H1 (cell line): Measurements from ENCODE around the gene MT1B. TPM values are rescaled to one million over a fixed set of nuclear protein-coding genes. Genes with fewer than 3 reads are reported as not detected.
A peak's percentile ranks its signal among the peaks of the same experiment; 100 is the strongest.

Source experiments
- CTCF ChIA-PET: fragments of 300-600 bp; sonication (Branson Sonifier 250); formaldehyde crosslinking; loops from one replicate; lab custom pipeline; 2021; ENCODE audit not compliant: partially characterized antibody; lab: Charles Lee
- POLR2A ChIA-PET: fragments of 300-600 bp; sonication (Branson Sonifier 250); formaldehyde crosslinking; loops from one replicate; lab custom pipeline; 2021; ENCODE audit warnings: inconsistent platforms; ENCODE audit not compliant: partially characterized antibody; lab: Charles Lee
- DNase-seq, 2 experiments: peaks; one replicate each; pipeline versions ENCODE4 v3.0.0 to v3.0.0-alpha.2; 2010 to 2022; ENCODE audit warnings: low spot score in 2 of 2, low read depth in 1 of 2, mixed read lengths in 1 of 2
- FAIRE-seq: peaks from 2 replicates; lab custom pipeline; 2011; peaks lifted over from hg19 to GRCh38; lab: Jason Lieb, UNC
- H2AFZ ChIP-seq: 2 replicates; pipeline ENCODE4 v1.8.1; 2012; ENCODE audit warnings: low read length, inconsistent platforms
- H2AK5ac ChIP-seq: 2 replicates; pipeline ENCODE4 v1.6.1; 2013; ENCODE audit warnings: low read depth, low read length
- H2BK120ac ChIP-seq: replicated peaks from 2 replicates; pipeline ENCODE3; 2013; ENCODE audit warnings: low read depth, low read length, inconsistent platforms
- H2BK12ac ChIP-seq: 2 replicates; pipeline ENCODE4 v1.6.1; 2013; ENCODE audit warnings: low read depth, low read length
- H2BK15ac ChIP-seq: 2 replicates; pipeline ENCODE4 v1.6.1; 2013; ENCODE audit warnings: low read length
- H2BK20ac ChIP-seq: 2 replicates; pipeline ENCODE4 v1.6.1; 2013; ENCODE audit warnings: low read length
- H2BK5ac ChIP-seq: 2 replicates; pipeline ENCODE4 v1.6.1; 2013; ENCODE audit warnings: low read depth, low read length
- H3K14ac ChIP-seq: 2 replicates; pipeline ENCODE4 v1.6.1; 2013; ENCODE audit warnings: inconsistent platforms; ENCODE audit not compliant: insufficient read length
- H3K18ac ChIP-seq: 2 replicates; pipeline ENCODE4 v1.6.1; 2013; ENCODE audit warnings: low read length; ENCODE audit errors: extremely low read depth
- H3K23ac ChIP-seq: 2 replicates; pipeline ENCODE4 v1.6.1; 2013; ENCODE audit warnings: inconsistent platforms; ENCODE audit not compliant: insufficient read length
- H3K23me2 ChIP-seq: 2 replicates; pipeline ENCODE4 v1.6.1; 2013; ENCODE audit warnings: low read depth, low read length
- H3K27ac ChIP-seq: 2 replicates; pipeline ENCODE4 v1.6.1; 2011; ENCODE audit warnings: low read depth, low read length, inconsistent platforms
- H3K27me3 ChIP-seq, 4 experiments: replicated peaks in 1 of 4; 1 replicate in 1 of 4; 2 replicates in 3 of 4; pipeline versions ENCODE4 v1.6.1 to v1.8.1; 2011 to 2013; ENCODE audit warnings: low read length in 3 of 4, mild to moderate bottlenecking in 3 of 4, inconsistent platforms in 2 of 4, mixed read lengths in 2 of 4, moderate library complexity in 1 of 4; ENCODE audit not compliant: control insufficient read depth in 3 of 4, insufficient read depth in 3 of 4; ENCODE audit errors: extremely low read depth in 1 of 4
- H3K36me3 ChIP-seq, 4 experiments: 2 replicates each; pipeline versions ENCODE4 v1.6.1 to v1.8.1; 2011 to 2013; ENCODE audit warnings: mild to moderate bottlenecking in 4 of 4, low read length in 3 of 4, moderate library complexity in 2 of 4, control low read depth in 1 of 4, inconsistent platforms in 1 of 4; ENCODE audit not compliant: insufficient read depth in 4 of 4, control insufficient read depth in 2 of 4
- H3K4ac ChIP-seq: replicated peaks from 2 replicates; pipeline ENCODE3; 2013; ENCODE audit warnings: low read length, low read depth, mixed read lengths, inconsistent platforms; ENCODE audit not compliant: insufficient read length
- H3K4me1 ChIP-seq, 4 experiments: replicated peaks in 1 of 4; 1 replicate in 1 of 4; 2 replicates in 3 of 4; pipeline versions ENCODE4 v1.6.1 to v1.8.1; 2011 to 2013; ENCODE audit warnings: low read length in 3 of 4, inconsistent platforms in 2 of 4, mixed read lengths in 1 of 4; ENCODE audit not compliant: insufficient read depth in 4 of 4, control insufficient read depth in 3 of 4
- H3K4me2 ChIP-seq, 2 experiments: 2 replicates each; pipeline versions ENCODE4 v1.6.1 to v1.8.1; 2011 to 2013; ENCODE audit warnings: low read depth in 2 of 2, low read length in 2 of 2, control low read depth in 1 of 2, inconsistent platforms in 1 of 2, mild to moderate bottlenecking in 1 of 2; ENCODE audit not compliant: insufficient read depth in 1 of 2
- H3K4me3 ChIP-seq, 4 experiments: fragments of 200-600, 300-600 bp in 1 of 4; sonication (generic), shearing (Covaris generic), sonication (Bioruptor Twin) in 1 of 4; 2 replicates each; pipeline versions ENCODE4 v1.5.1 to v1.8.1; 2011 to 2016; ENCODE audit warnings: low read length in 4 of 4, low read depth in 3 of 4, control low read depth in 2 of 4, inconsistent platforms in 2 of 4, mild to moderate bottlenecking in 2 of 4, mixed read lengths in 1 of 4, moderate library complexity in 1 of 4; ENCODE audit not compliant: insufficient read depth in 2 of 4; ENCODE audit errors: extremely low read depth in 1 of 4
- H3K56ac ChIP-seq: replicated peaks from 2 replicates; pipeline ENCODE3; 2013; ENCODE audit warnings: low read depth, mild to moderate bottlenecking, mixed read lengths, low read length, inconsistent platforms; ENCODE audit not compliant: insufficient read length
- H3K79me1 ChIP-seq: 2 replicates; pipeline ENCODE4 v1.6.1; 2013; ENCODE audit warnings: low read depth, low read length, control low read depth
- H3K79me2 ChIP-seq, 2 experiments: 2 replicates each; pipeline versions ENCODE4 v1.6.1 to v1.8.1; 2012 to 2013; ENCODE audit warnings: low read length in 2 of 2, mild to moderate bottlenecking in 2 of 2, inconsistent platforms in 1 of 2; ENCODE audit not compliant: insufficient read depth in 2 of 2, control insufficient read depth in 1 of 2
- H3K9ac ChIP-seq, 4 experiments: replicated peaks in 1 of 4; 1 replicate in 1 of 4; 2 replicates in 3 of 4; pipeline versions ENCODE4 v1.6.1 to v1.8.1; 2011 to 2013; ENCODE audit warnings: low read depth in 3 of 4, low read length in 3 of 4, control low read depth in 2 of 4, mild to moderate bottlenecking in 2 of 4, moderate library complexity in 2 of 4, inconsistent platforms in 1 of 4; ENCODE audit errors: extremely low read depth in 1 of 4
- H3K9me3 ChIP-seq, 2 experiments: 2 replicates each; pipeline versions ENCODE4 v1.6.1 to v1.8.1; 2012 to 2013; ENCODE audit warnings: mild to moderate bottlenecking in 2 of 2, moderate library complexity in 2 of 2, control low read depth in 1 of 2, inconsistent platforms in 1 of 2, low read depth in 1 of 2, low read length in 1 of 2, mixed read lengths in 1 of 2; ENCODE audit not compliant: insufficient read depth in 2 of 2
- H4K20me1 ChIP-seq, 2 experiments: replicated peaks in 1 of 2; 2 replicates each; pipeline versions ENCODE3 to v1.8.1; 2011 to 2013; ENCODE audit warnings: inconsistent platforms in 2 of 2, low read length in 2 of 2, mild to moderate bottlenecking in 1 of 2; ENCODE audit not compliant: insufficient read depth in 2 of 2, control insufficient read depth in 1 of 2
- H4K5ac ChIP-seq: 2 replicates; pipeline ENCODE4 v1.6.1; 2013; ENCODE audit warnings: low read length, low read depth, mixed read lengths, inconsistent platforms; ENCODE audit not compliant: insufficient read length
- H4K8ac ChIP-seq: 2 replicates; pipeline ENCODE4 v1.8.0; 2013; ENCODE audit warnings: mild to moderate bottlenecking, moderate library complexity, low read length, inconsistent platforms; ENCODE audit not compliant: insufficient read depth; ENCODE audit errors: extremely low read depth
- H4K91ac ChIP-seq: replicated peaks from 2 replicates; pipeline ENCODE3; 2013; ENCODE audit warnings: low read length, mixed read lengths, inconsistent platforms; ENCODE audit not compliant: insufficient read length
- CHD1 ChIP-seq: IDR thresholded peaks from 2 replicates; pipeline ENCODE4 v1.6.1; 2012; ENCODE audit warnings: low read depth, low read length, improper control_type of control experiment
- CHD2 ChIP-seq: IDR thresholded peaks from 2 replicates; pipeline ENCODE4 v1.6.1; 2012; ENCODE audit warnings: low read length, improper control_type of control experiment
- CTBP2 ChIP-seq: IDR thresholded peaks from 2 replicates; pipeline ENCODE4 v1.7.0; 2011; ENCODE audit warnings: borderline replicate concordance, mild to moderate bottlenecking, moderate library complexity, mixed read lengths, low read length; ENCODE audit not compliant: insufficient read depth, insufficient read length
- EZH2 ChIP-seq: fragments of 200-600 bp; sonication (generic); IDR thresholded peaks from 2 replicates; pipeline ENCODE4 v1.7.1; 2012; ENCODE audit warnings: low read depth, mild to moderate bottlenecking, moderate library complexity, low read length, inconsistent platforms; ENCODE audit not compliant: severe bottlenecking
- JUN ChIP-seq: IDR thresholded peaks from 2 replicates; pipeline ENCODE4 v1.6.1; 2011; ENCODE audit warnings: low read depth, mild to moderate bottlenecking, improper control_type of control experiment, low read length
- KDM4A ChIP-seq: IDR thresholded peaks from one replicate; pipeline ENCODE4 v1.7.1; 2012; ENCODE audit warnings: low read depth, mild to moderate bottlenecking, moderate library complexity, low read length, inconsistent platforms; ENCODE audit not compliant: severe bottlenecking
- NRF1 ChIP-seq: IDR thresholded peaks from 2 replicates; pipeline ENCODE4 v1.6.1; 2011; ENCODE audit warnings: mild to moderate bottlenecking, low read depth, low read length, improper control_type of control experiment
- RFX5 ChIP-seq: IDR thresholded peaks from 2 replicates; pipeline ENCODE4 v1.6.1; 2011; ENCODE audit warnings: low read depth, low read length, improper control_type of control experiment, borderline replicate concordance
- RNF2 ChIP-seq: fragments of 200-900, 300-1000 bp; sonication (generic); IDR thresholded peaks from 2 replicates; pipeline ENCODE4 v1.7.1; 2016; ENCODE audit warnings: borderline replicate concordance, low read depth, mild to moderate bottlenecking, antibody characterized with exemption, low read length; ENCODE audit not compliant: poor library complexity, severe bottlenecking; ENCODE audit errors: missing control alignments
- SP2 ChIP-seq: IDR thresholded peaks from 2 replicates; pipeline ENCODE4 v1.6.1; 2012; ENCODE audit warnings: mild to moderate bottlenecking, low read length, inconsistent platforms
- SRF ChIP-seq: IDR thresholded peaks from 2 replicates; pipeline ENCODE4 v1.6.1; 2011; ENCODE audit warnings: mild to moderate bottlenecking, low read depth, low read length, moderate library complexity
- TAF7 ChIP-seq: optimal IDR thresholded peaks from 2 replicates; pipeline ENCODE3; 2011; ENCODE audit warnings: low read depth, mild to moderate bottlenecking, inconsistent platforms, low read length, moderate library complexity, borderline replicate concordance
- YY1 ChIP-seq: IDR thresholded peaks from 2 replicates; pipeline ENCODE4 v1.6.1; 2011; ENCODE audit warnings: low read depth, mild to moderate bottlenecking, low read length
- WGBS, 2 experiments: shearing (Covaris generic) in 1 of 2; methylation state at CpG; one replicate each; pipeline versions ENCODE4 v1.1.6 to v1.1.7; 2013 to 2015; ENCODE audit warnings: low lambda C conversion rate in 2 of 2, mixed read lengths in 2 of 2, inconsistent platforms in 1 of 2, low coverage in 1 of 2, missing lambda C conversion rate in 1 of 2; ENCODE audit not compliant: insufficient replicate concordance in 2 of 2, insufficient coverage in 1 of 2, insufficient read length in 1 of 2; ENCODE audit errors: extremely low coverage in 1 of 2, missing lambda C conversion rate in 1 of 2; 5-methylcytosine and 5-hydroxymethylcytosine counted together
- polyA plus RNA-seq, 7 experiments: library from polyadenylated mRNA; depleted of rRNA in 3 of 7; stranded (reverse) in 5 of 7; unstranded in 2 of 7; fragments of >200 nt in 5 of 7; fragments of 200-250 nt in 2 of 7; gene quantifications; 1 replicate in 5 of 7; 2 replicates in 1 of 7; 4 replicates in 1 of 7; pipeline versions ENCODE4 v1.2.1 to v1.2.3, GENCODE V29; 2011 to 2013; ENCODE audit warnings: missing spikeins in 2 of 7, mixed read lengths in 2 of 7
- total RNA-seq: library from RNA; stranded (reverse); fragmentation: NEBNext Ultra II Directional; extraction: Animal tissue kit (Norgen Biotek cat#: 25700); gene quantifications from 2 replicates; pipeline ENCODE4 v1.2.1, GENCODE V29; 2021

MT1B gene
- total and polyA plus RNA-seq, 2 of the 8 experiments (the other 6 are each of a cell fraction or from before 2014, with no cell fraction given) = not detected

DNA sequence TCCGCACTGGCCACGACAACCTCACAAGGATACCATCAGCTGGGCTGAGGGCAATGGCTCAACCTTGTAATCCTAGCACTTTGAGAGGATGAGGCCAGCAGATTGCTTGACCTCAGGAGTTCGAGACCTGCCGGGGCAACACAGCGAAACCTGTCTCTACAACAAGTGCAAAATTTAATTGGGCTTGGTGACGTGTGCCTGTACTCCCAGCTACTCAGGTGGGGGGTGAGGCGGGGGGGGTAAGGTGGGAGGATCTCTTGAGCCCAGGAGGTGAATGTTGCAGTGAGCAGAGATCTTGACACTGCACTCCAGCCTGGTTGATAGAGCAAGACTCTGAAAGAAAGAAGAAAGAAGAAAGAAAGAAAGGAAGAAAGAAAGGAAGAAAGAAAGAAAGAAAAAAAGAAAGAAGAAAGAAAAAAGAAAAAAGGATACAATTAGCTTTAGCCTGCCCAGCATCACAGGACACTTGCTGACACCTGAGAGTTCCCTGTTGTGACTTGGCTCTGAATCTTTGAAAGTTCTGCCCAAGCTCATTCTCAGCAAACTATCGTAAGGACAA, 31.3 kb upstream of the MT1B start:
- no peak overlapping the region for H3K4me3 ChIP-seq
- H2BK15ac ChIP-seq = no peak overlapping the region
- H3K79me2 ChIP-seq = no peaks in the 10 kb centered on the region
- ChIA-PET POLR2A (interaction anchor here (1.4 to 1.6 kb wide), 2 partner anchors 9 to 10 kb away, joined by 4 to 6 read pairs; no protein-coding TSS in a partner anchor), CTCF (interaction anchor here (0.6 to 1.8 kb wide), 5 partner anchors 15 to 711 kb away, joined by 3 to 9 read pairs (median 4); partner anchors contain the start of gene MT1H)
- peaks cover 10% of the 10 kb centered on the region; the same call in 1 of the 2 replicates for H3K23me2 ChIP-seq
- H3K79me1 ChIP-seq = no peaks in the 10 kb centered on the region
- peaks cover 0 to 23% (median 15%) of the 10 kb centered on the region in 4 experiments; a peak in 6 of 7 replicates for H3K4me1 ChIP-seq
- 68% methylated on average over 7 of the region's 8 CpGs; no CpG with 5 or more reads in 1 of the 2 experiments for WGBS, 2 experiments
- no peak overlapping the region for H3K27ac ChIP-seq
- no peak overlapping the region for H3K56ac ChIP-seq
- H2BK120ac ChIP-seq = no peak overlapping the region
- H3K9ac ChIP-seq = no peak overlapping the region
- H2BK5ac ChIP-seq = no peak overlapping the region
- H3K23ac ChIP-seq = no peak overlapping the region
- H4K8ac ChIP-seq = no peak overlapping the region
- H3K4ac ChIP-seq = no peak overlapping the region
- H3K18ac ChIP-seq = no peak overlapping the region
- peaks cover 0 to 10% of the 10 kb centered on the region in 2 experiments for H4K20me1 ChIP-seq
- H4K5ac ChIP-seq = no peak overlapping the region
- peak overlapping the region; percentile 75; the same call in 1 of the 2 replicates for H2BK12ac ChIP-seq
- no peaks in the 10 kb centered on the region for H3K9me3 ChIP-seq
- H2AK5ac ChIP-seq = no peak overlapping the region
- H3K27me3 ChIP-seq = peaks cover 49 to 88% (median 82%) of the 10 kb centered on the region in 4 experiments
- H3K36me3 ChIP-seq = no peaks in the 10 kb centered on the region
- no peak overlapping the region for H3K14ac ChIP-seq
- H2BK20ac ChIP-seq = no peak overlapping the region
- no peak for DNase-seq
- no peak overlapping the region for H2AFZ ChIP-seq
- H4K91ac ChIP-seq = no peak overlapping the region
- no peak overlapping the region for H3K4me2 ChIP-seq
- FAIRE-seq = no peak
- TF ChIP-seq NRF1 (no peak), JUN (no peak), RFX5 (no peak), CHD1 (no peak), SRF (no peak), EZH2 (no peak), SP2 (no peak), YY1 (no peak), CHD2 (no peak), TAF7 (no peak), KDM4A (no peak), RNF2 (no peak), CTBP2 (no peak)
